HG03095 (cell line): ENCODE data around the gene HRAS.

Experiments
- ATAC-seq: cut with Tn5 transposase; IDR thresholded peaks from one replicate; pipeline ENCODE4 v1.9.1; 2021; ENCODE audit warnings: moderate library complexity; ENCODE audit not compliant: unreplicated experiment

Gene HRAS

GRCh38 chr11:554428-555226 lies 19.3 kb upstream of the HRAS start:
- ATAC-seq, result no peak

- no peak for ATAC-seq
Observed at GRCh38 chr11:553988-554340, 18.6 kb upstream of the HRAS start.

GRCh38 chr11:553083-553987 lies 18.0 kb upstream of the HRAS start:
- no peak for ATAC-seq

- ATAC-seq, result no peak
Observed at GRCh38 chr11:551596-551995, 16.2 kb upstream of the HRAS start.

- no peak for ATAC-seq
Observed at GRCh38 chr11:551131-551530, 15.8 kb upstream of the HRAS start.

- no peak for ATAC-seq
Observed at GRCh38 chr11:550746-551085, 15.3 kb upstream of the HRAS start.

- ATAC-seq, result no peak
Observed at GRCh38 chr11:550021-550745, 14.8 kb upstream of the HRAS start.

GRCh38 chr11:548700-549603 lies 13.6 kb upstream of the HRAS start:
- no peak for ATAC-seq

GRCh38 chr11:545171-545570 lies 9.8 kb upstream of the HRAS start:
- ATAC-seq, result no peak

GRCh38 chr11:544817-545166 lies 9.4 kb upstream of the HRAS start:
- no peak for ATAC-seq

GRCh38 chr11:541433-541885 lies 6.1 kb upstream of the HRAS start:
- no peak for ATAC-seq

GRCh38 chr11:540583-541432 lies 5.4 kb upstream of the HRAS start:
- ATAC-seq, result no peak

GRCh38 chr11:539971-540481 lies 4.7 kb upstream of the HRAS start:
- no peak for ATAC-seq

GRCh38 chr11:538431-539051 lies 3.2 kb upstream of the HRAS start:
- ATAC-seq, result no peak

GRCh38 chr11:537622-538430 lies 2.5 kb upstream of the HRAS start:
- ATAC-seq, result no peak

- peak; percentile 44 for ATAC-seq
Observed at GRCh38 chr11:536841-537621, 1.7 kb upstream of the HRAS start, which contains the start of gene LRRC56. Gene LRRC56, plus strand, starts transcription at chr11:537527. Its CDS starts 3,158 bp downstream, at chr11:540685.

GRCh38 chr11:535210-535518 lies 212 bp downstream of the HRAS start:
- peak; percentile 1 for ATAC-seq
